Endothelial cell of umbilical vein (primary cell): ENCODE measurements around the gene STPG4. TPM values are rescaled to one million over a fixed set of nuclear protein-coding genes. Genes with fewer than 3 reads are reported as not detected.

ENCODE experiments used
- BruUV-seq: library from RNA; stranded (reverse); fragments of 400-500 nt; replicated peaks from 2 replicates; lab custom pipeline; 2021; lab: Mats Ljungman, UMichigan
- CTCF ChIA-PET: fragments of 300-600, 350-600 bp; sonication (Branson Sonifier 250); formaldehyde crosslinking; loops from one replicate; lab custom pipeline; 2021; ENCODE audit warnings: antibody characterized with exemption, inconsistent platforms; lab: Charles Lee
- POLR2A ChIA-PET: fragments of 300-600, 350-600 bp; sonication (Branson Sonifier 250); formaldehyde crosslinking; loops from one replicate; lab custom pipeline; 2021; ENCODE audit warnings: antibody characterized with exemption, inconsistent platforms; lab: Charles Lee
- DNase-seq: peaks from one replicate; pipeline ENCODE4 v3.0.0-alpha.2; 2011; ENCODE audit warnings: low read depth, low spot score
- FAIRE-seq: peaks from 2 replicates; lab custom pipeline; 2011; peaks lifted over from hg19 to GRCh38; lab: Jason Lieb, UNC
- H2AFZ ChIP-seq: 2 replicates; pipeline ENCODE4 v1.6.0; 2012; ENCODE audit warnings: low read depth, low read length, control low read depth, inconsistent platforms
- H3K27ac ChIP-seq: 2 replicates; pipeline ENCODE4 v1.5.1; 2011; ENCODE audit warnings: low read depth, mild to moderate bottlenecking, control low read depth, low read length, moderate library complexity; ENCODE audit not compliant: insufficient read depth
- H3K27me3 ChIP-seq, 2 experiments: 2 replicates each; pipeline versions ENCODE4 v1.6.0 to v1.6.1; 2011; ENCODE audit warnings: low read length in 2 of 2, mixed read lengths in 1 of 2; ENCODE audit not compliant: control insufficient read depth in 2 of 2, insufficient read depth in 2 of 2
- H3K36me3 ChIP-seq, 2 experiments: 2 replicates in 1 of 2; 3 replicates in 1 of 2; pipeline ENCODE4 v1.5.1; 2011; ENCODE audit warnings: low read length in 2 of 2, mild to moderate bottlenecking in 1 of 2, moderate library complexity in 1 of 2; ENCODE audit not compliant: control insufficient read depth in 2 of 2, insufficient read depth in 2 of 2; ENCODE audit errors: extremely low read depth in 1 of 2
- H3K4me1 ChIP-seq: 3 replicates; pipeline ENCODE4 v1.5.1; 2011; ENCODE audit warnings: mild to moderate bottlenecking, low read length; ENCODE audit not compliant: control insufficient read depth, insufficient read depth; ENCODE audit errors: extremely low read depth
- H3K4me2 ChIP-seq: 2 replicates; pipeline ENCODE4 v1.6.1; 2011; ENCODE audit warnings: low read length, control low read depth, mixed read lengths; ENCODE audit not compliant: insufficient read depth
- H3K4me3 ChIP-seq, 3 experiments: fragments of 200-600 bp in 1 of 3; sonication (generic), shearing (Covaris generic) in 1 of 3; replicated peaks in 1 of 3; 2 replicates each; pipeline ENCODE4 v1.5.1; 2011 to 2016; ENCODE audit warnings: control low read depth in 3 of 3, low read length in 3 of 3, mild to moderate bottlenecking in 2 of 3, inconsistent platforms in 1 of 3, low read depth in 1 of 3, moderate library complexity in 1 of 3; ENCODE audit not compliant: insufficient read depth in 1 of 3
- H3K79me2 ChIP-seq: 2 replicates; pipeline ENCODE4 v1.6.0; 2012; ENCODE audit warnings: low read length, inconsistent platforms; ENCODE audit not compliant: control insufficient read depth, insufficient read depth
- H3K9ac ChIP-seq: replicated peaks from 2 replicates; pipeline ENCODE3; 2011; ENCODE audit warnings: low read length, control low read depth; ENCODE audit not compliant: insufficient read depth; ENCODE audit errors: extremely low read depth
- H3K9me1 ChIP-seq: replicated peaks from 3 replicates; pipeline ENCODE4 v1.6.0; 2011; ENCODE audit warnings: mild to moderate bottlenecking, low read length; ENCODE audit not compliant: control insufficient read depth, insufficient read depth; ENCODE audit errors: extremely low read depth
- H3K9me3 ChIP-seq: replicated peaks from 2 replicates; pipeline ENCODE4 v1.5.1; 2012; ENCODE audit warnings: low read length, inconsistent platforms; ENCODE audit not compliant: control insufficient read depth, insufficient read depth
- H4K20me1 ChIP-seq: replicated peaks from 2 replicates; pipeline ENCODE3; 2011; ENCODE audit warnings: mild to moderate bottlenecking, low read length; ENCODE audit not compliant: control insufficient read depth, insufficient read depth; ENCODE audit errors: extremely low read depth
- EZH2 ChIP-seq: IDR thresholded peaks from 2 replicates; pipeline ENCODE4 v1.6.1; 2012; ENCODE audit warnings: borderline replicate concordance, low read depth, mild to moderate bottlenecking, moderate library complexity, low read length, inconsistent platforms; ENCODE audit not compliant: severe bottlenecking
- FOS ChIP-seq: IDR thresholded peaks from 2 replicates; pipeline ENCODE4 v1.6.1; 2011; ENCODE audit warnings: mild to moderate bottlenecking, low read length, moderate library complexity, borderline replicate concordance; ENCODE audit not compliant: insufficient read depth
- GATA2 ChIP-seq: IDR thresholded peaks from 2 replicates; pipeline ENCODE4 v1.7.0; 2011; ENCODE audit warnings: low read depth, mild to moderate bottlenecking, moderate library complexity, mixed read lengths, low read length; ENCODE audit not compliant: insufficient read length, insufficient read depth
- JUN ChIP-seq: IDR thresholded peaks from 2 replicates; pipeline ENCODE4 v1.6.1; 2011; ENCODE audit warnings: borderline replicate concordance, low read depth; ENCODE audit not compliant: insufficient read length, insufficient read depth
- MYC ChIP-seq: IDR thresholded peaks from one replicate; pipeline ENCODE4 v1.6.1; 2011; ENCODE audit warnings: mild to moderate bottlenecking, low read depth, low read length
- POLR2A ChIP-seq: IDR thresholded peaks from 2 replicates; pipeline ENCODE4 v1.6.1; 2012; ENCODE audit warnings: low read depth, mild to moderate bottlenecking, control low read depth, low read length
- POLR2AphosphoS5 ChIP-seq: IDR thresholded peaks from 2 replicates; pipeline ENCODE4 v1.6.1; 2012; ENCODE audit warnings: low read depth, mild to moderate bottlenecking, control low read depth, low read length, moderate library complexity; ENCODE audit not compliant: insufficient read depth
- dilution Hi-C: fragments of 300-500 bp; cut with MboI; formaldehyde crosslinking; loops from one replicate; pipeline ENCODE4 v1.15.0; 2019; ENCODE audit warnings: low sequenced_read_pairs; ENCODE audit not compliant: extremely low pct_ligation_motif_present
- intact Hi-C: fragments of 100-400 bp; cut with micrococcal nuclease; formaldehyde crosslinking; loops from one replicate; pipeline ENCODE4 v1.10.0; 2022
- polyA plus RNA-seq, 4 experiments: library from polyadenylated mRNA; depleted of rRNA in 3 of 4; stranded (reverse) in 3 of 4; unstranded in 1 of 4; fragments of >200 nt; gene quantifications; 2 replicates each; pipeline versions ENCODE4 v1.2.1 to v1.2.3, GENCODE V29; 2011 to 2012; ENCODE audit warnings: missing spikeins in 1 of 4
- total RNA-seq: library from RNA; stranded (reverse); gene quantifications from 2 replicates; pipeline ENCODE4 v1.2.3, GENCODE V29; 2021
- TF ChIP-seq, protein P1 (sequence below), 2 donors: IDR thresholded peaks; 1 replicate in 1 of 2; 2 replicates in 1 of 2; pipeline ENCODE4 v1.5.1; 2011; ENCODE audit warnings: low read length in 2 of 2, mild to moderate bottlenecking in 2 of 2, moderate library complexity in 2 of 2, control low read depth in 1 of 2, inconsistent platforms in 1 of 2, low read depth in 1 of 2; ENCODE audit not compliant: insufficient read depth in 1 of 2; ENCODE audit errors: extremely low read depth in 1 of 2
- TF ChIP-seq, protein P2 (sequence below): IDR thresholded peaks from 2 replicates; pipeline ENCODE4 v1.6.1; 2011; ENCODE audit not compliant: insufficient read depth, insufficient read length

Gene STPG4
- total and polyA plus RNA-seq, 2 donors (not counting 3 experiments of a cell fraction or from before 2014, with no cell fraction given), result 0.53 TPM; not detected in 1

DNA sequence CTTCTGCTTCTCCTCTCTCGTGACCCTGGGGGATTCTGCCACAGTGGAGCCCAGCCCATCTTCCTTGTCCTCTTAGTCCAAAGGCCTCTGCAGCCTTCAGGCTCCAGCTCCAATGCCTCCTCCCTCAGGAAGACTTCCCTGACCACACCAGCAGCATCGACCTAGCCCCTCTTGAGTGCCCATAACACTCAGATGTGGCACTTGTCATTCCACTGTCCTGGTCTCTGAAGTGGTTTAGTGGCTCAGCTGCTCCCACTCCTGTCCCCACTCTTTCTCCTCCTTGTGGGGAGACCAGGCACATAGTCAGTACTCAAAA lies 97.5 kb downstream of the STPG4 start:
- DNase-seq, result no peak
- H4K20me1 ChIP-seq, result no peaks in the 10 kb centered on the region
- intact Hi-C loops, result no loop called here
- H3K27ac ChIP-seq, result no peak overlapping the region
- dilution Hi-C loops, result no loop called here
- no peak overlapping the region for H3K4me2 ChIP-seq
- H3K9me3 ChIP-seq, result no peaks in the 10 kb centered on the region
- no peaks in the 10 kb centered on the region for H3K79me2 ChIP-seq
- H3K9ac ChIP-seq, result no peak overlapping the region
- no peaks in the 10 kb centered on the region for H3K27me3 ChIP-seq
- H3K9me1 ChIP-seq, result no peaks in the 10 kb centered on the region
- no peak overlapping the region for H3K4me3 ChIP-seq
- POLR2A ChIA-PET, result no interaction called here
- no peaks in the 10 kb centered on the region for H3K36me3 ChIP-seq
- H3K4me1 ChIP-seq, result no peaks in the 10 kb centered on the region
- FAIRE-seq, result no peak
- TF ChIP-seq JUN, result no peak
- TF ChIP-seq POLR2A, result no peak
- TF ChIP-seq, protein P1, sequence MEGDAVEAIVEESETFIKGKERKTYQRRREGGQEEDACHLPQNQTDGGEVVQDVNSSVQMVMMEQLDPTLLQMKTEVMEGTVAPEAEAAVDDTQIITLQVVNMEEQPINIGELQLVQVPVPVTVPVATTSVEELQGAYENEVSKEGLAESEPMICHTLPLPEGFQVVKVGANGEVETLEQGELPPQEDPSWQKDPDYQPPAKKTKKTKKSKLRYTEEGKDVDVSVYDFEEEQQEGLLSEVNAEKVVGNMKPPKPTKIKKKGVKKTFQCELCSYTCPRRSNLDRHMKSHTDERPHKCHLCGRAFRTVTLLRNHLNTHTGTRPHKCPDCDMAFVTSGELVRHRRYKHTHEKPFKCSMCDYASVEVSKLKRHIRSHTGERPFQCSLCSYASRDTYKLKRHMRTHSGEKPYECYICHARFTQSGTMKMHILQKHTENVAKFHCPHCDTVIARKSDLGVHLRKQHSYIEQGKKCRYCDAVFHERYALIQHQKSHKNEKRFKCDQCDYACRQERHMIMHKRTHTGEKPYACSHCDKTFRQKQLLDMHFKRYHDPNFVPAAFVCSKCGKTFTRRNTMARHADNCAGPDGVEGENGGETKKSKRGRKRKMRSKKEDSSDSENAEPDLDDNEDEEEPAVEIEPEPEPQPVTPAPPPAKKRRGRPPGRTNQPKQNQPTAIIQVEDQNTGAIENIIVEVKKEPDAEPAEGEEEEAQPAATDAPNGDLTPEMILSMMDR (IDR thresholded peaks at IDR 0.05; ENCODE audit: extremely low read depth in 1 of 2, insufficient read depth in 1 of 2, low read depth in 1 of 2, low read length in 2 of 2), result no peak
- no peak for TF ChIP-seq POLR2AphosphoS5
- TF ChIP-seq GATA2, result no peak
- no peak for TF ChIP-seq EZH2
- no peak for TF ChIP-seq FOS
- TF ChIP-seq MYC, result no peak
- TF ChIP-seq, protein P2, sequence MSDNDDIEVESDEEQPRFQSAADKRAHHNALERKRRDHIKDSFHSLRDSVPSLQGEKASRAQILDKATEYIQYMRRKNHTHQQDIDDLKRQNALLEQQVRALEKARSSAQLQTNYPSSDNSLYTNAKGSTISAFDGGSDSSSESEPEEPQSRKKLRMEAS, result no peak
- no peak overlapping the region for H2AFZ ChIP-seq
- BruUV-seq, result no TSS peak
- CTCF ChIA-PET, result no interaction called here
